GM12872 (cell line): ENCODE results near the gene GPD1.

Source experiments
- TF ChIP-seq, protein P1 (sequence below): IDR thresholded peaks from 3 replicates; pipeline ENCODE4 v1.5.1; 2011; ENCODE audit warnings: low read depth, mild to moderate bottlenecking, low read length, moderate library complexity; ENCODE audit not compliant: insufficient read depth

The GPD1 gene

GRCh38 chr12:50075808-50076170 lies 28.0 kb upstream of the GPD1 start:
- TF ChIP-seq, protein P1, sequence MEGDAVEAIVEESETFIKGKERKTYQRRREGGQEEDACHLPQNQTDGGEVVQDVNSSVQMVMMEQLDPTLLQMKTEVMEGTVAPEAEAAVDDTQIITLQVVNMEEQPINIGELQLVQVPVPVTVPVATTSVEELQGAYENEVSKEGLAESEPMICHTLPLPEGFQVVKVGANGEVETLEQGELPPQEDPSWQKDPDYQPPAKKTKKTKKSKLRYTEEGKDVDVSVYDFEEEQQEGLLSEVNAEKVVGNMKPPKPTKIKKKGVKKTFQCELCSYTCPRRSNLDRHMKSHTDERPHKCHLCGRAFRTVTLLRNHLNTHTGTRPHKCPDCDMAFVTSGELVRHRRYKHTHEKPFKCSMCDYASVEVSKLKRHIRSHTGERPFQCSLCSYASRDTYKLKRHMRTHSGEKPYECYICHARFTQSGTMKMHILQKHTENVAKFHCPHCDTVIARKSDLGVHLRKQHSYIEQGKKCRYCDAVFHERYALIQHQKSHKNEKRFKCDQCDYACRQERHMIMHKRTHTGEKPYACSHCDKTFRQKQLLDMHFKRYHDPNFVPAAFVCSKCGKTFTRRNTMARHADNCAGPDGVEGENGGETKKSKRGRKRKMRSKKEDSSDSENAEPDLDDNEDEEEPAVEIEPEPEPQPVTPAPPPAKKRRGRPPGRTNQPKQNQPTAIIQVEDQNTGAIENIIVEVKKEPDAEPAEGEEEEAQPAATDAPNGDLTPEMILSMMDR, result no peak

- TF ChIP-seq, protein P1, result no peak
Observed at GRCh38 chr12:50077099-50077498, 26.7 kb upstream of the GPD1 start.

DNA sequence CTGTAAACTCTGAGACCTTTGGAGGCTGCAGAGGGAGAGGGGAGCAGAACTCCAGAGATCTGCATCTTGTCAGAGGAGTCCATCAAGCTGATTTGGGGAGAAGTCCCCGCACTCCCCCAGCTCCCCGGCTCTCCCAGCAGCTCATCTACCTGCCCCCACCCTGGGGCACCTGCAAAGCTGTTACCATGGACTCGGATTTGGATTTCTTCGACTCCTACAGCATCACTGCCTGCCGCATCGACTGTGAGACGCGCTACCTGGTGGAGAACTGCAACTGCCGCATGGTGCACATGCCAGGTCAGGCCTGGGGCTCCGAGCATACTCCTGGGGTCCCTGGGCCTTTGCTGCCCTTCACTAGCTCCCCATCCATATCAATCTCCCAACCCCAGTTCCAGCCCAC lies 25.5 kb upstream of the GPD1 start:
- TF ChIP-seq, protein P1, result no peak

DNA sequence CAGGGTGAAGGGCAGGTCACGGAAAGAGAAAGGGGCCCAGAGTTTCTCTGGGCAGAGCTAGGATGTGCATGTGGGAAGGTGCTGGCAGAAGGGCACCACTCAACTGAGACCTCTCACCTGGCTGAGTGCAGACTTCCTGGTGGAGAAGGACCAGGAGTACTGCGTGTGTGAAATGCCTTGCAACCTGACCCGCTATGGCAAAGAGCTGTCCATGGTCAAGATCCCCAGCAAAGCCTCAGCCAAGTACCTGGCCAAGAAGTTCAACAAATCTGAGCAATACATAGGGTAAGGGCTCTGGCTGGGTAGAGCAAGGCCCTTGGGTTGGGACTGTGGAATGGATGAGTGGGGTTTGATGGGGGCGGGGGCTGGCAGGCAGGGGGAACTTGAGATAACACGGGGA lies 24.0 kb upstream of the GPD1 start:
- TF ChIP-seq, protein P1, result no peak

DNA sequence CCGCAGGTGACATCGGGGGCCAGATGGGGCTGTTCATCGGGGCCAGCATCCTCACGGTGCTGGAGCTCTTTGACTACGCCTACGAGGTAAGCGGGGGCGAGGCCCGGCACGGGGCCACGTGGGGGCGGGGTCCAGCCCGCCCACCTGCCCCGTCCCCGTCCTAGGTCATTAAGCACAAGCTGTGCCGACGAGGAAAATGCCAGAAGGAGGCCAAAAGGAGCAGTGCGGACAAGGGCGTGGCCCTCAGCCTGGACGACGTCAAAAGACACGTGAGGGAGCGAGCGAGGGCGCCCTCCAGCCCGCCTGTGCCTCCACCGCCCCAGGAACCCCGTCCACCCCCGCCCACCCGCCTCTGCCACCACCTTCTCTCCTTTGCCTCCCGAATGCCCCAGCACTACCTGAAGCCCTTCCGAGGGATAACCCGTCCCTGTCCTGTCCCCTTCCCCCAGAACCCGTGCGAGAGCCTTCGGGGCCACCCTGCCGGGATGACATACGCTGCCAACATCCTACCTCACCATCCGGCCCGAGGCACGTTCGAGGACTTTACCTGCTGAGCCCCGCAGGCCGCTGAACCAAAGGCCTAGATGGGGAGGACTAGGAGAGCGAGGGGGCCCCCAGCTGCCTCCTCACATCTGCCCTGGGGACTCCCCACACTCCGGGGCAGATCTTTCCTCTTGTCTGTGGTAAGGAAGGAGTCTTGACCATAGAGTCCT lies 22.6 kb upstream of the GPD1 start:
- TF ChIP-seq, protein P1, result no peak

DNA sequence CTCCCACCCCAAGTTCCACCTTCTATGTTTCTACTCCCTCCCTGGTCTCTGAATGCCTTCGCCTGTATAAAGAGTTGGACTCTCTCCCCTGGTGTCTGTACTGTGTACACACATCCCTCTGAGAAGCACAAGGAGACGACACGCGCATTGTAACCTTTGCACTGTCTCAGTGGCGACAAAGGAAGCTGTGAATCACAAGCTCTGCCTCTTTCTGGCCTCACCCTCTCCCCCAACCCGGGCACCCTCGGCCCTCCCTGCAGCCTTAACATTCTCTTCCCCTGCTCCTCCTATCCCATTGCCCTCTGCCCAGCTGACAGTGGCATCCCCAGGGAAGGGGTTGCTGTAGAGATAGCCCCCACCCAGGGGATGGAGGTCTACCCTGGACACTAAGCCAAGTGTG lies 21.2 kb upstream of the GPD1 start:
- TF ChIP-seq, protein P1, result no peak

- TF ChIP-seq, protein P1, result no peak
Observed at GRCh38 chr12:50083301-50083700, 20.5 kb upstream of the GPD1 start.
